ENCODE measurements around the gene SEMA5A.

DNA sequence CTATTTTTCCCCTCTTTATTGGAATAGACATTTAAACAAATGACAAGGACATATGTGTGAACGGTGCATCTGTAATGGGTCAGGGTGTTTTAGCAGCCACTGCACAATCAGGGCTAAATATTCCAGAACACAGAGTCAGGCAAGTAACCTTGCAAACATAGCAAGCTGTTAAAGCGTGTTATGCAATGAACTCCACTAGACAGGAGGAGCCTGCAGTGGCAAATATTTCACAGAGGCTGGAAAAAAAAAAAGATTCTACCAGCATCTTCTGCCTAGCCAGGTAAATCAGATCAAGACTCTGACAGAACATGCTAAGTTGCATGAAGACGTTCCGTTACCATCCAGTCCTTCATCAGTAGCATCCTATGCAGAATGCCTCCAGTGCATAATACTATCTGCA, 171.8 kb downstream of the SEMA5A start:
- TF ChIP-seq SUZ12 (IDR thresholded peaks at IDR 0.05; ENCODE audit: extremely low read depth, insufficient read depth, insufficient read length) = no peak
- TF ChIP-seq ZNF274 (IDR thresholded peaks at IDR 0.05; ENCODE audit: low read depth, low read length) = no peak

Data from NT2/D1 (cell line).